GM19351 (cell line): Measurements from ENCODE around the gene SLC39A13.

ENCODE experiments used
- ATAC-seq: cut with Tn5 transposase; IDR thresholded peaks from one replicate; pipeline ENCODE4 v1.9.1; 2021; ENCODE audit warnings: mild to moderate bottlenecking, moderate library complexity; ENCODE audit not compliant: unreplicated experiment

SLC39A13 gene

GRCh38 chr11:47449541-47449940 is 41.2 kb downstream of the SLC39A13 start:
- no peak for ATAC-seq

GRCh38 chr11:47451436-47451835 is 43.0 kb downstream of the SLC39A13 start:
- no peak for ATAC-seq

GRCh38 chr11:47451990-47452389 is 43.6 kb downstream of the SLC39A13 start:
- no peak for ATAC-seq

- no peak for ATAC-seq
These were observed 45.0 kb downstream of the SLC39A13 start for GRCh38 chr11:47453365-47453764.

GRCh38 chr11:47454258-47454671 is 45.9 kb downstream of the SLC39A13 start:
- ATAC-seq, result peak; percentile 77

GRCh38 chr11:47460571-47461235 is 52.3 kb downstream of the SLC39A13 start:
- no peak for ATAC-seq

- no peak for ATAC-seq
These were observed 53.5 kb downstream of the SLC39A13 start for GRCh38 chr11:47461876-47462275.

GRCh38 chr11:47464483-47464882 is 56.1 kb downstream of the SLC39A13 start:
- no peak for ATAC-seq
